ENCODE measurements around the gene PTGS2. TPM values are rescaled to one million over a fixed set of nuclear protein-coding genes. Genes with fewer than 3 reads are reported as not detected.
"Not testable (repeated sequence)": the region's sequence is repeated elsewhere in the genome, so short reads cannot be mapped to it uniquely, and the experiment has no call there.

PTGS2 gene
- total RNA-seq, 3 donors from 2014 or later, result 1.2 to 5.4 (median 2.0) TPM

DNA sequence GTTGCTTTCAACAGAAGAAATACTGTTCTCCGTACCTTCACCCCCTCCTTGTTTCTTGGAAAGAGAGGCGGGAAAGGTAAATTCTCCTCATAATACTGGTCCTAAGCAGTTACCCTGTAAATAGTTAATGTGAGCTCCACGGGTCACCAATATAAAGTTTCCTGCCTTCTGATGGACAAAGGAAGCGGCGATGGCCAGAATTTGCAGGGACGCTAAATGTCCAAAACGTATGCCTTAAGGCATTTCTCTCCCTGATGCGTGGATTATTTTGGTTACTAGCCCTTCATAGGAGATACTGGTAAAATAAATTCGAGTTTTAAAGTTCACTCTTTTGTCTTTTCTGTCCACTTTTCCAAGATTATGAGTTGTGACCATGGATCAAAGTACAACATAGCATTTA lies 898 bp upstream of the PTGS2 start:
- no peak for ATAC-seq
- no peaks in the 10 kb centered on the region for H3K36me3 Mint-ChIP-seq (ENCODE audit: insufficient read depth)
- H3K27me3 Mint-ChIP-seq (ENCODE audit: low read depth), result peaks cover 54% of the 10 kb centered on the region
- peaks cover 13% of the 10 kb centered on the region for H3K4me1 Mint-ChIP-seq (ENCODE audit: low read depth)
- DNase-seq, result no peak
- H3K9me3 Mint-ChIP-seq, result no peaks in the 10 kb centered on the region
- peak overlapping the region; percentile 73 for H3K4me3 Mint-ChIP-seq

DNA sequence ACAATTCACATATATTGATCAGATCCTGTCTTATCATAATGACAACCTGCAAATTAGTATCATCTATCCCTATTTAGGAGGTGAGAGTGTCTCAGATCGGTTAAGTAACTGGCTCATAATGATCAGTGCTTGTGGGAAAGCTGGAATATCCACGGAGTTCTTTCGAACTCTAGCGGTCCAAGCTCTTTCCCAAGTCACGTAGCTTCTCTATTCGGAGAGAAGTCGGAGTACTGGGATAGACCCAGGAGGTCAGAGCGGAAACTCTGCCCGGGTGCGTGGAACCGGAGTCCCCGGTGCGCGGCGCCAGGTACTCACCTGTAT lies 339 bp downstream of the PTGS2 start:
- no peak for ATAC-seq
- Mint-ChIP-seq H3K36me3 (ENCODE audit: insufficient read depth) (no peaks in the 10 kb centered on the region), H3K27me3 (ENCODE audit: low read depth) (peaks cover 55% of the 10 kb centered on the region), H3K4me3 (peak overlapping the region; percentile 73), H3K9me3 (no peaks in the 10 kb centered on the region), H3K4me1 (ENCODE audit: low read depth) (peaks cover 13% of the 10 kb centered on the region)
- no peak for DNase-seq

DNA sequence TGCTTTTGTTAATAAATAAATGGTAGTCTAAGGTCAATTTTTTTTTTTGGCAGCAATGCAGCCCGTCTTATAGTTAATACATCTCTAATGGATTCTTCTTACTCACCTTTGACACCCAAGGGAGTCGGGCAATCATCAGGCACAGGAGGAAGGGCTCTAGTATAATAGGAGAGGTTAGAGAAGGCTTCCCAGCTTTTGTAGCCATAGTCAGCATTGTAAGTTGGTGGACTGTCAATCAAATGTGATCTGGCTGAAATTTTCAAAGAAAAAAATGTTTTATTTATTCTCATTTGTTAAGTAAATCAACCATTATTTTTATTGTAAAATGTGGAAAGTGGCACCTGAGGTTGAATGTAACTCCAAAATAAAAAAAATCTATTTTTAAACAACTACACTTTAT lies 2.1 kb downstream of the PTGS2 start:
- H3K4me1 Mint-ChIP-seq (ENCODE audit: low read depth), result peaks cover 13% of the 10 kb centered on the region
- no peaks in the 10 kb centered on the region for H3K9me3 Mint-ChIP-seq
- no peak overlapping the region for H3K4me3 Mint-ChIP-seq
- peaks cover 47% of the 10 kb centered on the region for H3K27me3 Mint-ChIP-seq (ENCODE audit: low read depth)
- ATAC-seq (no peak), DNase-seq (no peak)
- no peaks in the 10 kb centered on the region for H3K36me3 Mint-ChIP-seq (ENCODE audit: insufficient read depth)

DNA sequence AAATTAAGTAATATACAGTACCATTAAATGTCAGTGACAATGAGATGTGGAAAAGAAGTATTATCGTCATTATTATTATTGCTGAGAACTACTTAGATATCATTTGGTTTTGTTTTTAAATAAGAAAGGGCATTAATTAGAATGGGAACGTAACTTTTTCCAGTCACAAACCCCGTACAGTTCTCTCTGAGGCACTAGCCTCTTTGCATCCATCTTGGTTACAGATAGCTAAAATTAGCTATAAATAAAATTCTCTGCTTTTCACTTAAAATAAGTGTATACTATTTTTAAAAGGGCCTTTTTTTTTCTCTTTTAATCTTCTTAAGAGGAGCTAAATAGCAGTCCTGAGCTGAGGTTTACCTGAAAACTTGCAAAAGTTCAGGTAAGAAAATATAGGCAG lies 7.6 kb downstream of the PTGS2 start:
- peaks cover 3% of the 10 kb centered on the region for H3K9me3 Mint-ChIP-seq
- DNase-seq (no peak), ATAC-seq (no peak)
- H3K36me3 Mint-ChIP-seq (ENCODE audit: insufficient read depth), result no peaks in the 10 kb centered on the region
- H3K4me1 Mint-ChIP-seq (ENCODE audit: low read depth), result no peaks in the 10 kb centered on the region
- H3K4me3 Mint-ChIP-seq, result no peak overlapping the region
- peaks cover 8% of the 10 kb centered on the region for H3K27me3 Mint-ChIP-seq (ENCODE audit: low read depth)

DNA sequence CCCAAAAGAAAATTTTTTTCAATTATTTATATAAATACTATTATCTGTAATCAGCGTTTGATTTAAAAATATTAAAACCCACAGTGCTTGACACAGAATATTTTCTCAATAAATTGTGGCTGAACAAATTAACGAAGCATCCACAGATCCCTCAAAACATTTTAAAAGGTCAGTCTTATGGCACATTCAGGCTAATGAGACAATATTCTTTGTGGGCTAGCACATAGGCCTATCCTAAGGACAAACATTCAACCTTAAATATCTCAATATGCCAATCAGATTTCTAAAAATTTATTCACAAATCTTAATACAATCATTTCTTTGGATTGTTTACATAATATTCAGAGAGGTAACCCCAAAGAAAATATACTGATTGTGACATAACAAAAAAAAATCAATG lies 8.1 kb downstream of the PTGS2 start:
- H3K27me3 Mint-ChIP-seq (ENCODE audit: low read depth), result peaks cover 6% of the 10 kb centered on the region

DNA sequence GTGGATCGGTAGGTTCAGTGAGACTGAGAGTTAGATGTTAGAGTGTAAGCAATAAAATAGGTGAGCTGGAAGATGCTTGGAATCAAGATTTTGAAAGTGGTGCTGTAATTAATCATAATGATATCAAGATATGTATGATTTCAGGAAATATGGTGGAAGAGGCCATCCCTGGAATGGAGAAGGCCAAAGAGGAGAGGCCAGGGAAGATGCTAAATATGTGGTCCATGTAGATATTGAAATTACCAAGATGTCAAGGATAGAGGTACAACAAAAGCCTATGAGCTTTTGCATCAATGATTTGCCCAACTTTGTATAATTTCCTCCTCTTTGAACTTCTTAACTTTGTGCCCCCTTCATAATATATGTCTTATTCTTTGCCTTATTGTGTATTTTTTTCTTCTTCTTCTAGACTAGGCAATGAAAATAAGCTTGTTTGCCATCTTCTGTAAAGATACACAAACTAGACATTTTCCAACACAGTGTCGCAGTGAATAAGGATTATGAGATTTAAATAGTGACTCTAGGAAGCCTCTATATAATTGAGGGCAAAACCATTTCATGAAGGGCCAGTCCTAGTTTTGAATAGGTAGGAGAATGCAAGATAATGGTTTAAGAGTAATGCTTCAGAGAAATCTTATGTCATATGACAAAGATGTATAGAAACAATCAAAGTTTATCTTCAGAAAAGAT lies 8.9 kb downstream of the PTGS2 start:
- DNase-seq (no peak), ATAC-seq (no peak)
- H3K9me3 Mint-ChIP-seq, result peaks cover 3% of the 10 kb centered on the region
- no peak overlapping the region for H3K4me3 Mint-ChIP-seq
- peaks cover 4% of the 10 kb centered on the region for H3K27me3 Mint-ChIP-seq (ENCODE audit: low read depth)
- H3K4me1 Mint-ChIP-seq (ENCODE audit: low read depth), result no peaks in the 10 kb centered on the region
- H3K36me3 Mint-ChIP-seq (ENCODE audit: insufficient read depth), result no peaks in the 10 kb centered on the region

More for the DNA sequence above, 8.1 kb downstream of the PTGS2 start:
- no peaks in the 10 kb centered on the region for H3K4me1 Mint-ChIP-seq (ENCODE audit: low read depth)
- H3K9me3 Mint-ChIP-seq, result peaks cover 3% of the 10 kb centered on the region
- DNase-seq, result no peak
- ATAC-seq, result no peak
- H3K4me3 Mint-ChIP-seq, result no peak overlapping the region
- H3K36me3 Mint-ChIP-seq (ENCODE audit: insufficient read depth), result no peaks in the 10 kb centered on the region

DNA sequence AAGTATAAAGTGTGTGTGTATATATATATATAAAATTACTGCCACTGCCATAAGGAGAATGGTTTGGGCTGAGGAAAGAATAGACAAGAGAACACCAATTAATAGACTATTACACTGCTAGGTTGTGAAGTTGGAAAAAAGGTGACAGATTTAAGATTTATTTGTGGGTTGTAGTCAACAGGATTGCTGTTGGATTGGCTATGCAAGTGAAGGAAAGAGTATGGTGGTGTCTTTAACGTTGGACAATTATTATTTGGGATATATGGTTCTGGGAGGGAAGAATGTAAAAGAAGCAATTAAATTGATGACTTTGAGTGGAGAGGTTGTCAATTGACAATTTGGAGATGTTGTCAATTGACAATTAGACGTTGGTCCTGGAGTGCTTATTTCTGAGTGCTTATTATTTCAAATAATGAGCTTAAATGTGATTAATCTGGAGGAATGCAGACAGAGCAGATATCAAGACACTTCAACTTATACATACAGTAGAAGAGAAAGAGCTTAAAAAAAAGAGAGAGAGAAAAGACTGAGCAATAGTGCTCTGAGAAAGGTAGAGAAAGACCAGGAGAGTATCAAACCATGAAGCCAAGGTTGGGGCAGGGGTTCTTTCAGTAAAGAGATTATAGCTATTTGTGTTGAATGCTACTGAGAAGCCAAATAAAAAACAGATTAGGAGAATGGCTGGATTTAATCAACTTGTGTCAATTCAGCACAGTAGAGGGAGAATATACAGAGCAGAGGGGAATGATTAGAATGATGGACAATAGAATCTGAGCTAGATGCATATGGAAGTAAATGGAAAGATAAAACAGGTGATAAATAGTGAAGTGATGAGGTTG lies 9.7 kb downstream of the PTGS2 start:
- Mint-ChIP-seq H3K36me3 (ENCODE audit: insufficient read depth) (no peaks in the 10 kb centered on the region), H3K9me3 (peaks cover 3% of the 10 kb centered on the region), H3K4me3 (no peak overlapping the region), H3K27me3 (ENCODE audit: low read depth) (peaks cover 2% of the 10 kb centered on the region), H3K4me1 (ENCODE audit: low read depth) (no peaks in the 10 kb centered on the region)
- DNase-seq (no peak), ATAC-seq (no peak)

DNA sequence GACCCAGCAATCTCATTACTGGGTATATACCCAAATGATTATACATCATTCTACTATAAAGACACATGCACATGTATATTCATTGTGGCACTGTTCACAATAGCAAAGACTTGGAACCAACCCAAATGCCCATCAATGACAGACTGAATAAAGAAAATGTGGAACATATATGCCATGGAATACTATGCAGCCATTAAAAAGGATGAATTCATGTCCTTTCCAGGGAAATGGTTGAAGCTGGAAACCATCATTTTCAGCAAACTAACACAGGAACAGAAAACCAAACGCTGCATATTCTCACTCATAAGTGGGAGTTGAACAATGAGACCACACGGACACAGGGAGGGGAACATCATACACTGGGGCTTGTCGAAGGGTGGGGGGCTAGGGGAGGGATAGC lies 10.4 kb downstream of the PTGS2 start:
- H3K4me3 Mint-ChIP-seq; H3K4me1 Mint-ChIP-seq (ENCODE audit: low read depth); H3K36me3 Mint-ChIP-seq (ENCODE audit: insufficient read depth); DNase-seq; H3K9me3 Mint-ChIP-seq; H3K27me3 Mint-ChIP-seq (ENCODE audit: low read depth); ATAC-seq: not testable (repeated sequence)

DNA sequence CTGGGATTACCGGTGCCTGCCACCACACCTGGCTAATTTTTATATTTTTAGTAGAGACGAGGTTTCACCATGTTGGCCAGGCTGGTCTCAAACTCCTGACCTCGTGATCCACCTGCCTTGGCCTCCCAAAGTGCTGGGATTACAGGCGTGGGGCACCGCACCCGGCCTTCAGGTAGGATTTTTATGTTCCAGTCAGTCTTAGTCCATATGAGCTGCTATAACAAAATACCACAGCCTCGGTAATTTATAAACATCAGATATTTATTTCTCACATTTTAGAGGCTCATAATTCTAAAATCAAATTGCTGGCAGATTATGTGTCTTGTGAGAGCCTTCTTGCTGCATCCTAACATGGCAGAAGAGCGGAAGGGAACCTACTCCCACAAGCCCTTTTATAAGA lies 16.0 kb downstream of the PTGS2 start:
- not testable (repeated sequence) for ATAC-seq; DNase-seq; H3K4me1 Mint-ChIP-seq (ENCODE audit: low read depth); H3K4me3 Mint-ChIP-seq; H3K27me3 Mint-ChIP-seq (ENCODE audit: low read depth); H3K36me3 Mint-ChIP-seq (ENCODE audit: insufficient read depth); H3K9me3 Mint-ChIP-seq

DNA sequence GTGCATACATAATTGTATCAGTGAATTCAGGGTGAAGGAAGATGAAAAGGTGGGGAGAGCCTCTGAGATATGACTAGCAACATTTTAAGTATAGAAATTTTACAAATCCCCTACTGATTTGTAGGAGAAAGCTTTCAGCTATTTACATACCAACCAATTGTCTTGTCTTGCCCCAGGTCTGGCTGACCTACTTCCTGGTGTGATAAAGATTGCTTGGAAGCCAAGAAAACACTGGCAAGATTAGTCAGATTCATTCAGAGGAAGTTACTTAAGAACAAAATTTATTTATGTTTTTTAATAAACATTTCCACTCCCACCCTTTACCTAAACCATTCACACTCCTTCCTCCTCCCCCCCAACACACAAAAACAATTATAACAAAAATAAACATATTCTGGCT lies 17.5 kb downstream of the PTGS2 start:
- ATAC-seq (no peak), DNase-seq (no peak)
- Mint-ChIP-seq H3K4me3 (no peak overlapping the region), H3K9me3 (peaks cover 4% of the 10 kb centered on the region), H3K4me1 (ENCODE audit: low read depth) (no peaks in the 10 kb centered on the region), H3K36me3 (ENCODE audit: insufficient read depth) (no peaks in the 10 kb centered on the region), H3K27me3 (ENCODE audit: low read depth) (no peaks in the 10 kb centered on the region)

DNA sequence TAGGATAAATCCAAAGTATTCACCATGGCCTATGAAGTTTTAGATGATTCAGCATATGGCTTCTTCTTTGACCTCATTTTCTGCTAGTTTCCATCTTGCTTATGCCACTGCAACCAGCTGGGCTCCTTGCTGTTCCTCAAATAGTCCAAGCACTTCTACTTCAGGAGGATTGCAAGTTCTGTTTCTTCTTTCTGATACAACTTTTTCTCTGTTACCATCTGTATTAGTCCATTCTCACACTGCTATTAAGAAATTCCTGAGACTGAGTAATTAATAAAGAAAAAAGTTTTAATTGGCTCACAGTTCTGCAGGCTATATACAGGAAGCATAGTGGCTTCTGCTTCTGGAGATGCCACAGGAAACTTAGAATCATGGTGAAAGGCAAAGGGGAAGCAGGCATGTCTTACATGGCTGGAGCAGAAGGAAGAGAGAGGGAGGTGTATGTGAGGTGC lies 20.3 kb downstream of the PTGS2 start:
- H3K4me1 Mint-ChIP-seq (ENCODE audit: low read depth), result no peaks in the 10 kb centered on the region
- H3K27me3 Mint-ChIP-seq (ENCODE audit: low read depth), result no peaks in the 10 kb centered on the region

DNA sequence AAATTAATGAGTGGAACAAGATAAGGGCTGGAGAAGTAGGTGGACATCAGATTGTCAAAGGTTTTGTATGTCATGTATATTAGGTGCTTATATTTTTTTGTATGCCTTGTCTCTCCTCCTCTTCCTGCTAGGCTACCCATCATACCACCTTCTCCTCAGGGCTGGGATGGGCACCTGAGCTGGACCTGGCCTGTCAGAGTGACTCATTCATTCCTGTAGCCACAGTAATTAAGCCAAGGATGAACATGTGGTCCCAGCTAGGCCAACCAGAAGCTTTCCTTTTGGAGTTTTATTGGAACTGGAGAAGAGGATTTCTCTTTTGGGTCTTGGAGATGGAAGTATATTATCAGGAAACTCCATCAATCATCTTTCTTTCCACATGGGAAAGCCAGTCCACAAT lies 21.2 kb downstream of the PTGS2 start:
- no peaks in the 10 kb centered on the region for H3K4me1 Mint-ChIP-seq (ENCODE audit: low read depth)
- ATAC-seq (no peak), DNase-seq (no peak)
- peaks cover 4% of the 10 kb centered on the region for H3K9me3 Mint-ChIP-seq
- H3K4me3 Mint-ChIP-seq, result no peak overlapping the region
- H3K36me3 Mint-ChIP-seq (ENCODE audit: insufficient read depth), result no peaks in the 10 kb centered on the region
- no peaks in the 10 kb centered on the region for H3K27me3 Mint-ChIP-seq (ENCODE audit: low read depth)

More for the DNA sequence above, 20.3 kb downstream of the PTGS2 start:
- Mint-ChIP-seq H3K4me3 (no peak overlapping the region), H3K9me3 (peaks cover 4% of the 10 kb centered on the region), H3K36me3 (ENCODE audit: insufficient read depth) (no peaks in the 10 kb centered on the region)
- ATAC-seq (no peak), DNase-seq (no peak)

DNA sequence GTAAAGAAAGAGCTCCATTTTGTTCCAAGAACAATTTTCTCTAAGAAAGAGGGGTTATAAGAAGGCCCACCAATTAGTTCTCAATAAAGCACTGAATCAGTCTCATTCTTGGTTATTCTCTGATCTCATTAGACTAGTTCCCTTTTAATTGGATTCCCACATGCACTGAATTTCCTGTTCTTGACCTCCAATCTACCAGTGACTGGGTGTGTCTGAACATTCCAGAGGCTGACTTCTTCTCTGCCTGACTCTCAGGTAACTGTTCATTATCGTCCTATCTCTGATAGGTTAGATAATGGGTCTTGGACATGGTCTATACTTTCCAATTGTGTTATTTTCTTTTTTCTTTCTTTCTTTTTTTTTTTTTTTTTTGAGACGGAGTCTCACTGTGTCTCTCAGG lies 22.7 kb downstream of the PTGS2 start:
- Mint-ChIP-seq H3K9me3 (no peaks in the 10 kb centered on the region), H3K27me3 (ENCODE audit: low read depth) (peaks cover 4% of the 10 kb centered on the region), H3K4me3 (no peak overlapping the region), H3K36me3 (ENCODE audit: insufficient read depth) (no peaks in the 10 kb centered on the region), H3K4me1 (ENCODE audit: low read depth) (no peaks in the 10 kb centered on the region)
- DNase-seq (no peak), ATAC-seq (no peak)

DNA sequence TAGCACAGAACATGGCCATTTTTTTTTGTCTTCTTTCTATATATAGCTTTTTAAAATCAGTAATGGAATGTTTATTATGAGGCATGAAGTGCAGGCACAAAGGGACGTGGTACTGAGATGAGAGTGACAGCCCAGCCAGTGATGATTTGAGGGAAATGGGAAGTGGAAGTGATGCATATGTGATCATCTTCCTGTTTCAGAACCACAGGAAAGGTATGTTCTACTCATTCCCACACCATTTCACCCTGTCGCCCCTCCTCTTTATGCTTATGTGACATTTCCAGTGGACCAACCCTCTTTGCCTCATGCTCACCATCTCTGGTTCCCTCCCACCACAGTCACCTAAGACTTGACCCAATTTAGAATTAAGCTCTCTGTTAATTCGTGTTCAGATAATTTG lies 24.3 kb downstream of the PTGS2 start:
- DNase-seq, result no peak
- H3K4me1 Mint-ChIP-seq (ENCODE audit: low read depth), result no peaks in the 10 kb centered on the region
- no peak overlapping the region for H3K4me3 Mint-ChIP-seq

DNA sequence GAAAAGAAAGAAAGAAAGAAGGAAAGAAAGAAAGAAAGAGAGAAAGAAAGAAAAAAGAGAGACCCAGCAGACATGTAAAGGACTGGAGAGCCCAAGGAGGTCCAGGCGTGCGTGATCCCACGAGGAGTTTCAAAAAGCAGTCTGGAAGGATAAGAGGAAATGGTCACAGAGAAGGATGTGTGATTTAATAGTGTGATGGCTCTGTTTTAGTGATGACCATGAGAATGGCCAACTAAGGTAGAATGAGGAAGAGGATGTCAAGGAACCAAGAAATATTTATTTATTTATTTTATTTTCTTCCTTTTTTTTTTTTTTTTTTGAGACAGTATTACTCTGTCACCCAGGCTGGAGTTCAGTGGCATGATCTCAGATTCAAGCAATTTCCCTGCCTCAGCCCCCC lies 25.5 kb downstream of the PTGS2 start:
- no peak for ATAC-seq
- H3K4me1 Mint-ChIP-seq (ENCODE audit: low read depth), result no peaks in the 10 kb centered on the region
- no peak for DNase-seq
- H3K36me3 Mint-ChIP-seq (ENCODE audit: insufficient read depth), result no peaks in the 10 kb centered on the region
- no peak overlapping the region for H3K4me3 Mint-ChIP-seq
- no peaks in the 10 kb centered on the region for H3K9me3 Mint-ChIP-seq
- H3K27me3 Mint-ChIP-seq (ENCODE audit: low read depth), result peaks cover 4% of the 10 kb centered on the region

More for the DNA sequence above, 24.3 kb downstream of the PTGS2 start:
- H3K27me3 Mint-ChIP-seq (ENCODE audit: low read depth), result peaks cover 4% of the 10 kb centered on the region
- no peaks in the 10 kb centered on the region for H3K36me3 Mint-ChIP-seq (ENCODE audit: insufficient read depth)
- ATAC-seq, result no peak
- no peaks in the 10 kb centered on the region for H3K9me3 Mint-ChIP-seq
